Uterus (tissue), 2 donors: Measurements from ENCODE around the gene QRSL1.

ENCODE experiments used
- CTCF ChIP-seq, 4 experiments: fragments of 200-600 bp in 2 of 4; fragments of 450-650 bp in 2 of 4; sonication (generic) in 2 of 4; IDR thresholded peaks; one replicate each; pipeline ENCODE4 v1.5.1; 2016 to 2019; ENCODE audit warnings: antibody characterized with exemption in 4 of 4, mild to moderate bottlenecking in 2 of 4, moderate library complexity in 1 of 4
- POLR2A ChIP-seq, 2 donors: fragments of 450-650 bp; IDR thresholded peaks; one replicate each; pipeline ENCODE4 v1.6.1; 2016; ENCODE audit warnings: antibody characterized with exemption in 2 of 2, mild to moderate bottlenecking in 1 of 2, moderate library complexity in 1 of 2

DNA sequence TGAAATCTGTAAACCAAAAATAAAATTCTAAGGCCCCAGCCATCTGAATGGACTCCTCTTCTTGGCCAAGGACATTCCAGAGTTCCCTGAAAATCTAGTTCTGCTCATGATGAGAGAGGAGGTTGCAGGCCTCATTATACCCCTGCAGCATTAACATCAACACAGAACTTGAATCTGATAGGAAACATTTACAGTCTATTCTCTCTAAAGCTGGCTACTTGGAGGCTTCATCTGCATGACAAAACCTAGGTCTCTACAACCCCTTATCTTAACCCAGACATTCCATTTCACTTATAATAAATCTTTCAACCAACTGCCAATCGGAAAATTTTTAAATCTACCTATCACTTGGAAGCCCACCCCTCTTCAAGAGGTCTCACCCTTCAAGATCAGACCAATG lies 15.8 kb upstream of the QRSL1 start:
- TF ChIP-seq CTCF (IDR thresholded peaks at IDR 0.05) (no peak), POLR2A (IDR thresholded peaks at IDR 0.05) (no peak)
